HepG2 (cell line): ENCODE data around the gene AK3. TPM values are rescaled to one million over a fixed set of nuclear protein-coding genes. Genes with fewer than 3 reads are reported as not detected.

Experiments used
- ATAC-seq: fragments of 200-7000 bp; cut with Tn5 transposase; 3 replicates; pipeline ENCODE4 v1.9.1; 2020; ENCODE audit warnings: mild to moderate bottlenecking, moderate library complexity
- BruUV-seq: library from RNA; stranded (reverse); fragments of 400-500 nt; replicated peaks from 2 replicates; lab custom pipeline; 2021; lab: Mats Ljungman, UMichigan
- CTCF ChIA-PET: fragments of 300-600 bp; formaldehyde crosslinking; extraction: SDS; loops from one replicate; lab custom pipeline; 2021; ENCODE audit warnings: low total read pairs, inconsistent platforms, low intra/inter-chr PET ratio; lab: Yijun Ruan, JAX
- POLR2A ChIA-PET: fragments of 350-600 bp; sonication (Branson Sonifier 250); formaldehyde crosslinking; loops from one replicate; lab custom pipeline; 2020; ENCODE audit warnings: antibody characterized with exemption, inconsistent platforms; lab: Yijun Ruan, JAX
- DNase-seq: peaks from one replicate; pipeline ENCODE4 v3.0.0-alpha.2; 2015; ENCODE audit warnings: low spot score
- FAIRE-seq: peaks from 3 replicates; lab custom pipeline; 2011; peaks lifted over from hg19 to GRCh38; lab: Jason Lieb, UNC
- H2AFZ ChIP-seq: one replicate; pipeline ENCODE4 v1.6.1; 2011; ENCODE audit warnings: low read length, inconsistent platforms
- H3K27ac ChIP-seq: fragments of 300-600 bp; 3 replicates; pipeline ENCODE4 v1.8.0; 2011; ENCODE audit warnings: mixed run types, mild to moderate bottlenecking, mixed read lengths, low read length, inconsistent platforms; ENCODE audit not compliant: insufficient read depth; ENCODE audit errors: extremely low read length
- H3K27me3 ChIP-seq, 2 experiments: fragments of 200-600 bp in 1 of 2; 2 replicates in 1 of 2; 3 replicates in 1 of 2; pipeline versions ENCODE4 v1.6.0 to v1.8.0; 2011; ENCODE audit warnings: low read length in 2 of 2, mild to moderate bottlenecking in 2 of 2, moderate library complexity in 2 of 2, inconsistent platforms in 1 of 2; ENCODE audit not compliant: insufficient read depth in 2 of 2, control insufficient read depth in 1 of 2
- H3K36me3 ChIP-seq, 2 experiments: fragments of 200-600 bp in 1 of 2; replicated peaks in 1 of 2; 2 replicates in 1 of 2; 3 replicates in 1 of 2; pipeline versions ENCODE4 v1.5.1 to v1.8.0; 2011; ENCODE audit warnings: low read length in 2 of 2, inconsistent platforms in 1 of 2; ENCODE audit not compliant: insufficient read depth in 2 of 2, control insufficient read depth in 1 of 2
- H3K4me1 ChIP-seq: 2 replicates; pipeline ENCODE4 v1.5.1; 2012; ENCODE audit warnings: low read length, inconsistent platforms; ENCODE audit not compliant: insufficient read depth
- H3K4me2 ChIP-seq: 2 replicates; pipeline ENCODE4 v1.6.0; 2011; ENCODE audit warnings: low read depth, low read length, inconsistent platforms
- H3K4me3 ChIP-seq, 3 experiments: fragments of 200-600 bp in 1 of 3; sonication (generic), shearing (Covaris generic) in 1 of 3; replicated peaks in 1 of 3; 2 replicates each; pipeline ENCODE4 v1.5.1; 2011 to 2016; ENCODE audit warnings: low read length in 3 of 3, inconsistent platforms in 2 of 3, low read depth in 2 of 3, mild to moderate bottlenecking in 2 of 3, control low read depth in 1 of 3, mixed read lengths in 1 of 3; ENCODE audit not compliant: insufficient read depth in 1 of 3
- H3K79me2 ChIP-seq: one replicate; pipeline ENCODE4 v1.6.1; 2011; ENCODE audit warnings: low read length, inconsistent platforms; ENCODE audit not compliant: insufficient read depth
- H3K9ac ChIP-seq: 2 replicates; pipeline ENCODE4 v1.6.0; 2011; ENCODE audit warnings: mild to moderate bottlenecking, low read depth, low read length, inconsistent platforms; ENCODE audit not compliant: insufficient read depth
- H3K9me3 ChIP-seq: 2 replicates; pipeline ENCODE4 v1.5.1; 2012; ENCODE audit warnings: mild to moderate bottlenecking, low read length
- H4K20me1 ChIP-seq: 2 replicates; pipeline ENCODE4 v1.6.0; 2011; ENCODE audit warnings: inconsistent platforms, mild to moderate bottlenecking, low read length, moderate library complexity; ENCODE audit not compliant: insufficient read depth
- CEBPG ChIP-seq: IDR thresholded peaks from 2 replicates; pipeline ENCODE4 v1.6.1; 2016
- NCOR1 ChIP-seq: fragments of 200-600 bp; sonication (generic); IDR thresholded peaks from 2 replicates; pipeline ENCODE4 v1.7.0; 2017; ENCODE audit warnings: antibody characterized with exemption, low read length, borderline replicate concordance
- ZFP90 ChIP-seq: sonication (generic); formaldehyde crosslinking; IDR thresholded peaks from 2 replicates; pipeline ENCODE4 v1.8.0; 2022; ENCODE audit warnings: missing genetic modification reagents, mild to moderate bottlenecking, inconsistent platforms, borderline replicate concordance
- ZMAT3 ChIP-seq: sonication (generic); formaldehyde crosslinking; conservative IDR thresholded peaks from 2 replicates; pipeline ENCODE4 v1.7.0; 2021; ENCODE audit warnings: missing genetic modification reagents
- ZNF10 ChIP-seq: sonication (generic); formaldehyde crosslinking; IDR thresholded peaks from 2 replicates; pipeline ENCODE4 v1.4.0; 2020; ENCODE audit warnings: mild to moderate bottlenecking, low read depth, missing genetic modification reagents, borderline replicate concordance
- ZNF256 ChIP-seq: sonication (generic); formaldehyde crosslinking; conservative IDR thresholded peaks from 2 replicates; pipeline ENCODE4 v1.4.0; 2020; ENCODE audit warnings: missing genetic modification reagents
- ZNF501 ChIP-seq: sonication (generic); formaldehyde crosslinking; IDR thresholded peaks from 2 replicates; pipeline ENCODE4 v1.5.1; 2020; ENCODE audit warnings: mild to moderate bottlenecking, moderate library complexity, missing genetic modification reagents
- WGBS: methylation state at CpG from one replicate; pipeline ENCODE4 v1.1.6; 2017; ENCODE audit warnings: low lambda C conversion rate; 5-methylcytosine and 5-hydroxymethylcytosine counted together
- in situ Hi-C: cut with HindIII; loops from 2 replicates; pipeline ENCODE4 v1.10.0; 2017; ENCODE audit warnings: low pct_unique_long_range_greater_than_20kb; ENCODE audit not compliant: extremely low pct_ligation_motif_present
- intact Hi-C: fragments of 100-400 bp; cut with micrococcal nuclease; formaldehyde crosslinking; loops from one replicate; pipeline ENCODE4 v1.10.0; 2022; ENCODE audit not compliant: unreplicated experiment
- polyA plus RNA-seq, 8 experiments: library from polyadenylated mRNA; depleted of rRNA in 3 of 8; stranded (reverse) in 7 of 8; unstranded in 1 of 8; fragments of >200 nt; fragmentation: Illumina TruSeq in 4 of 8; extraction: Trizol in 4 of 8; gene quantifications; 2 replicates each; pipeline versions ENCODE4 v1.2.1 to v1.2.3, GENCODE V29; 2011 to 2016; ENCODE audit warnings: low read depth in 4 of 8, missing spikeins in 1 of 8, mixed read lengths in 1 of 8; ENCODE audit not compliant: insufficient read depth in 1 of 8
- total RNA-seq, 5 experiments: library from RNA; depleted of rRNA; stranded (reverse); fragments of >200 nt; fragmentation: Illumina TruSeq; extraction: Trizol; gene quantifications; 2 replicates each; pipeline ENCODE4 v1.2.3, GENCODE V29; 2016; ENCODE audit warnings: low read depth in 1 of 5
- TF ChIP-seq, protein P1 (sequence below): sonication (generic); formaldehyde crosslinking; IDR thresholded peaks from 2 replicates; pipeline ENCODE4 v1.5.0; 2020; ENCODE audit warnings: mild to moderate bottlenecking, missing genetic modification reagents
- TF ChIP-seq, protein P2 (sequence below): sonication (generic); formaldehyde crosslinking; IDR thresholded peaks from 2 replicates; pipeline ENCODE4 v1.5.0; 2020; ENCODE audit warnings: missing genetic modification reagents
- TF ChIP-seq, protein P3 (sequence below): sonication (generic); formaldehyde crosslinking; IDR thresholded peaks from 2 replicates; pipeline ENCODE4 v1.9.0; 2021; ENCODE audit warnings: missing genetic modification reagents, borderline replicate concordance

AK3 gene
- total and polyA plus RNA-seq, 2 of the 13 experiments (the other 11 are each of a cell fraction or from before 2014, with no cell fraction given), result 76.8 to 109 TPM

DNA sequence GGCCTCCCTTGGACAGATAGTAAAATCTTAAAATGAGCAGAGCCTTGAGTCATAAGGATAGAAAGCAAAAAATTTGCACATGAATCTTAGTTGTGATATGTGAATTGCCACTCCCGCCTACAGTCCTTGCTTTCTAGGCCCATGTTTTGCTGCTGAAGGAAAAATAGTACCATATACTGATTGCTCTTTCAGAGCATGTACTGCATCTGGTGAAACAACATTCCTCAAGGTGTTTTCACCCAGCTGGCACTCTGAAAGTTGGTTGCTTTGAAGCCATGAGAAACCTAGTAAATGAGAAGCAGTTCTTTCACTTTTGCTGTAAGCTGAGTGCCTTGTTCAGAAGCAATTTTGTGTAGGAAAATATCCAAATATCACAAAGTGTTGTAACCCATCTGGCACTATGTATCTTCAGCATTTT is 51.3 kb downstream of the AK3 start:
- CTCF ChIA-PET, result no interaction called here
- WGBS, result 96% methylated on average over 1 of the region's 1 CpG
- Histone ChIP-seq H3K4me2 (no peak overlapping the region), H3K27ac (no peak overlapping the region), H3K4me3 (no peak overlapping the region), H3K9me3 (no peaks in the 10 kb centered on the region), H3K27me3 (no peaks in the 10 kb centered on the region), H2AFZ (no peak overlapping the region), H3K36me3 (peaks cover 8 to 53% of the 10 kb centered on the region in 2 experiments), H3K79me2 (peaks cover 11% of the 10 kb centered on the region), H4K20me1 (0 out of 2 replicates have a peak, but pooled peaks cover 3% of the 10 kb centered on the region), H3K4me1 (no peaks in the 10 kb centered on the region), H3K9ac (no peak overlapping the region)
- ATAC-seq (no peak), DNase-seq (no peak), FAIRE-seq (no peak)
- BruUV-seq, result no TSS peak
- intact Hi-C loops, result no loop called here
- in situ Hi-C loops, result no loop called here
- TF ChIP-seq ZNF10 (CRISPR knock-in tag) (no peak), ZNF501 (no peak), CEBPG (CRISPR knock-in tag) (no peak), ZMAT3 (CRISPR knock-in tag) (no peak), NCOR1 (no peak)
- POLR2A ChIA-PET, result no interaction called here

DNA sequence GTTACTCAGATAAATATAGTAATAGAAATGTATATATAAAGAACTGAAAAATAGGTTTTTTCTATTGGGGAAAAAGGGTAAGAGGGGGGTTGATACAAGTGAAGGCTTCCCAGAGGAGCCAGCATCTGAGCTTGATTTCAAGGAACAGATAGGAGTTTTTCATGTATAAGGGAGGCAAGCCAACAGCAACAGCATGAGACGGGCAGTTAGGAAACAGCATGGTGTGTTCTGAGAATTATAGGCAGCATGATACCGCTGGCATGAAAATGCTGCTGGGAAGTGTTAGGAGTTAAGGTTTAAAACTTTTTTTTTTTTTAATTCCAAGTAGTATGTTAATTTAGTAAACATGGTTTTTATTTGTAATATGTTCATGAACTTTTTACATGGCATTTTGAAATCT is 52.0 kb downstream of the AK3 start:
- in situ Hi-C loops (no loop called here), intact Hi-C loops (no loop called here)
- Histone ChIP-seq H3K27me3 (no peaks in the 10 kb centered on the region), H3K79me2 (peaks cover 11% of the 10 kb centered on the region), H3K9ac (no peak overlapping the region), H3K4me1 (no peaks in the 10 kb centered on the region), H3K4me3 (no peak overlapping the region), H4K20me1 (0 out of 2 replicates have a peak, but pooled peaks cover 3% of the 10 kb centered on the region), H2AFZ (no peak overlapping the region), H3K9me3 (no peaks in the 10 kb centered on the region), H3K36me3 (peaks cover 8 to 54% of the 10 kb centered on the region in 2 experiments), H3K27ac (no peak overlapping the region), H3K4me2 (no peak overlapping the region)
- FAIRE-seq (no peak), DNase-seq (no peak), ATAC-seq (no peak)
- CTCF ChIA-PET, result no interaction called here
- WGBS, result 96% methylated on average over 2 of the region's 2 CpGs
- no TSS peak for BruUV-seq
- TF ChIP-seq, protein P1, sequence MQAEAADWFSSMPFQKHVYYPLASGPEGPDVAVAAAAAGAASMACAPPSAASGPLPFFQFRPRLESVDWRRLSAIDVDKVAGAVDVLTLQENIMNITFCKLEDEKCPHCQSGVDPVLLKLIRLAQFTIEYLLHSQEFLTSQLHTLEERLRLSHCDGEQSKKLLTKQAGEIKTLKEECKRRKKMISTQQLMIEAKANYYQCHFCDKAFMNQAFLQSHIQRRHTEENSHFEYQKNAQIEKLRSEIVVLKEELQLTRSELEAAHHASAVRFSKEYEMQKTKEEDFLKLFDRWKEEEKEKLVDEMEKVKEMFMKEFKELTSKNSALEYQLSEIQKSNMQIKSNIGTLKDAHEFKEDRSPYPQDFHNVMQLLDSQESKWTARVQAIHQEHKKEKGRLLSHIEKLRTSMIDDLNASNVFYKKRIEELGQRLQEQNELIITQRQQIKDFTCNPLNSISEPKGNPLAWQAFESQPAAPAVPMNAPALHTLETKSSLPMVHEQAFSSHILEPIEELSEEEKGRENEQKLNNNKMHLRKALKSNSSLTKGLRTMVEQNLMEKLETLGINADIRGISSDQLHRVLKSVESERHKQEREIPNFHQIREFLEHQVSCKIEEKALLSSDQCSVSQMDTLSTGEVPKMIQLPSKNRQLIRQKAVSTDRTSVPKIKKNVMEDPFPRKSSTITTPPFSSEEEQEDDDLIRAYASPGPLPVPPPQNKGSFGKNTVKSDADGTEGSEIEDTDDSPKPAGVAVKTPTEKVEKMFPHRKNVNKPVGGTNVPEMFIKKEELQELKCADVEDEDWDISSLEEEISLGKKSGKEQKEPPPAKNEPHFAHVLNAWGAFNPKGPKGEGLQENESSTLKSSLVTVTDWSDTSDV (CRISPR knock-in tag), result no peak
- TF ChIP-seq, protein P2, sequence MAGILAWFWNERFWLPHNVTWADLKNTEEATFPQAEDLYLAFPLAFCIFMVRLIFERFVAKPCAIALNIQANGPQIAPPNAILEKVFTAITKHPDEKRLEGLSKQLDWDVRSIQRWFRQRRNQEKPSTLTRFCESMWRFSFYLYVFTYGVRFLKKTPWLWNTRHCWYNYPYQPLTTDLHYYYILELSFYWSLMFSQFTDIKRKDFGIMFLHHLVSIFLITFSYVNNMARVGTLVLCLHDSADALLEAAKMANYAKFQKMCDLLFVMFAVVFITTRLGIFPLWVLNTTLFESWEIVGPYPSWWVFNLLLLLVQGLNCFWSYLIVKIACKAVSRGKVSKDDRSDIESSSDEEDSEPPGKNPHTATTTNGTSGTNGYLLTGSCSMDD (CRISPR knock-in tag), result no peak
- no peak for TF ChIP-seq ZFP90 (CRISPR knock-in tag)
- TF ChIP-seq, protein P3, sequence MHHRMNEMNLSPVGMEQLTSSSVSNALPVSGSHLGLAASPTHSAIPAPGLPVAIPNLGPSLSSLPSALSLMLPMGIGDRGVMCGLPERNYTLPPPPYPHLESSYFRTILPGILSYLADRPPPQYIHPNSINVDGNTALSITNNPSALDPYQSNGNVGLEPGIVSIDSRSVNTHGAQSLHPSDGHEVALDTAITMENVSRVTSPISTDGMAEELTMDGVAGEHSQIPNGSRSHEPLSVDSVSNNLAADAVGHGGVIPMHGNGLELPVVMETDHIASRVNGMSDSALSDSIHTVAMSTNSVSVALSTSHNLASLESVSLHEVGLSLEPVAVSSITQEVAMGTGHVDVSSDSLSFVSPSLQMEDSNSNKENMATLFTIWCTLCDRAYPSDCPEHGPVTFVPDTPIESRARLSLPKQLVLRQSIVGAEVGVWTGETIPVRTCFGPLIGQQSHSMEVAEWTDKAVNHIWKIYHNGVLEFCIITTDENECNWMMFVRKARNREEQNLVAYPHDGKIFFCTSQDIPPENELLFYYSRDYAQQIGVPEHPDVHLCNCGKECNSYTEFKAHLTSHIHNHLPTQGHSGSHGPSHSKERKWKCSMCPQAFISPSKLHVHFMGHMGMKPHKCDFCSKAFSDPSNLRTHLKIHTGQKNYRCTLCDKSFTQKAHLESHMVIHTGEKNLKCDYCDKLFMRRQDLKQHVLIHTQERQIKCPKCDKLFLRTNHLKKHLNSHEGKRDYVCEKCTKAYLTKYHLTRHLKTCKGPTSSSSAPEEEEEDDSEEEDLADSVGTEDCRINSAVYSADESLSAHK (CRISPR knock-in tag), result no peak
- TF ChIP-seq ZNF256, result no peak
- POLR2A ChIA-PET, result no interaction called here
